GM23338 (cell line): ENCODE results near the gene VWA3B. TPM values are rescaled to one million over a fixed set of nuclear protein-coding genes. Genes with fewer than 3 reads are reported as not detected.

Source experiments
- ATAC-seq: fragments of 200-7000 bp; cut with Tn5 transposase; 3 replicates; pipeline ENCODE4 v1.9.1; 2020
- DNase-seq: peaks from one replicate; pipeline ENCODE4 v3.0.0-alpha.2; 2015; ENCODE audit warnings: low spot score
- H2AFZ ChIP-seq: fragments of 200-600 bp; sonication (generic); 2 replicates; pipeline ENCODE4 v1.8.0; 2016; ENCODE audit warnings: antibody characterized with exemption, mild to moderate bottlenecking, moderate library complexity
- H3F3A ChIP-seq: fragments of 200-600 bp; sonication (generic); replicated peaks from 2 replicates; pipeline ENCODE4 v1.8.0; 2017; ENCODE audit warnings: antibody characterized with exemption, mixed run types, low read depth
- H3K27ac ChIP-seq: fragments of 200-600 bp; sonication (generic); 2 replicates; pipeline ENCODE4 v1.6.1; 2016; ENCODE audit warnings: low read depth
- H3K27me3 ChIP-seq: fragments of 200-600 bp; sonication (generic); 2 replicates; pipeline ENCODE4 v1.8.0; 2016; ENCODE audit warnings: mild to moderate bottlenecking, mixed run types, moderate library complexity; ENCODE audit not compliant: insufficient read depth
- H3K36me3 ChIP-seq: fragments of 200-600 bp; sonication (generic); 2 replicates; pipeline ENCODE4 v1.8.0; 2016; ENCODE audit warnings: mild to moderate bottlenecking; ENCODE audit not compliant: insufficient read depth
- H3K4me1 ChIP-seq: fragments of 200-600 bp; sonication (generic); 2 replicates; pipeline ENCODE4 v1.8.0; 2016; ENCODE audit warnings: mild to moderate bottlenecking, moderate library complexity; ENCODE audit not compliant: insufficient read depth
- H3K4me2 ChIP-seq: fragments of 200-600 bp; sonication (generic); 2 replicates; pipeline ENCODE4 v1.7.1; 2017; ENCODE audit warnings: mixed run types
- H3K4me3 ChIP-seq: fragments of 200-600 bp; sonication (generic); 2 replicates; pipeline ENCODE4 v1.6.1; 2016; ENCODE audit warnings: mixed run types
- H3K79me2 ChIP-seq: fragments of 200-600 bp; sonication (generic); replicated peaks from 2 replicates; pipeline ENCODE4 v1.8.0; 2017; ENCODE audit warnings: mild to moderate bottlenecking; ENCODE audit not compliant: insufficient read depth
- H3K9me2 ChIP-seq: fragments of 200-600 bp; sonication (generic); 2 replicates; pipeline ENCODE4 v1.8.0; 2017; ENCODE audit not compliant: insufficient read depth
- H4K20me1 ChIP-seq: fragments of 200-600 bp; sonication (generic); replicated peaks from 2 replicates; pipeline ENCODE4 v1.8.0; 2017; ENCODE audit warnings: mild to moderate bottlenecking; ENCODE audit not compliant: insufficient read depth
- H3K27ac Mint-ChIP-seq: 2 replicates; pipeline ENCODE4 v1.8.0; 2020; ENCODE audit warnings: inconsistent platforms, mild to moderate bottlenecking, moderate library complexity, mixed read lengths
- H3K27me3 Mint-ChIP-seq: 3 replicates; pipeline ENCODE4 v1.8.0; 2022; ENCODE audit warnings: low read depth, mild to moderate bottlenecking, moderate library complexity, mixed read lengths, inconsistent platforms; ENCODE audit not compliant: insufficient read depth, poor library complexity
- H3K36me3 Mint-ChIP-seq: 3 replicates; pipeline ENCODE4 v1.8.0; 2021; ENCODE audit warnings: low read depth, mild to moderate bottlenecking, inconsistent platforms, moderate library complexity, mixed read lengths
- H3K4me1 Mint-ChIP-seq: 3 replicates; pipeline ENCODE4 v1.8.0; 2020; ENCODE audit warnings: mild to moderate bottlenecking, inconsistent platforms, mixed read lengths
- H3K4me3 Mint-ChIP-seq: 3 replicates; pipeline ENCODE4 v1.8.0; 2021; ENCODE audit warnings: moderate library complexity, mild to moderate bottlenecking, inconsistent platforms, mixed read lengths
- H3K9me3 Mint-ChIP-seq: 3 replicates; pipeline ENCODE4 v1.8.0; 2020; ENCODE audit warnings: moderate library complexity, mild to moderate bottlenecking, inconsistent platforms, mixed read lengths
- CREB1 ChIP-seq: fragments of 250-450 bp; sonication (Bioruptor Pico); IDR thresholded peaks from 2 replicates; pipeline ENCODE4 v1.5.0; 2020; ENCODE audit warnings: low read depth, mild to moderate bottlenecking, moderate library complexity
- ETS1 ChIP-seq: IDR thresholded peaks from 2 replicates; pipeline ENCODE4 v1.6.1; 2016; ENCODE audit warnings: antibody characterized with exemption
- EZH2 ChIP-seq: fragments of 200-600 bp; sonication (generic); IDR thresholded peaks from one replicate; pipeline ENCODE4 v1.8.0; 2017; ENCODE audit warnings: antibody characterized with exemption, mild to moderate bottlenecking, low read depth; ENCODE audit not compliant: unreplicated experiment
- EZH2phosphoT487 ChIP-seq: fragments of 200-600 bp; sonication (generic); IDR thresholded peaks from one replicate; pipeline ENCODE4 v1.8.1; 2018; ENCODE audit warnings: antibody characterized with exemption; ENCODE audit not compliant: unreplicated experiment
- NANOG ChIP-seq: IDR thresholded peaks from 2 replicates; pipeline ENCODE4 v1.6.1; 2016; ENCODE audit warnings: antibody characterized with exemption, borderline replicate concordance
- POLR2AphosphoS5 ChIP-seq: IDR thresholded peaks from 2 replicates; pipeline ENCODE4 v1.6.1; 2016; ENCODE audit warnings: antibody characterized with exemption, low read depth
- STAT1 ChIP-seq: IDR thresholded peaks from one replicate; pipeline ENCODE4 v1.6.1; 2016; ENCODE audit warnings: antibody characterized with exemption; ENCODE audit not compliant: unreplicated experiment
- ZNF114 ChIP-seq: fragments of 250-450 bp; sonication (Bioruptor Pico); IDR thresholded peaks from 2 replicates; pipeline ENCODE4 v1.5.0; 2020; ENCODE audit warnings: mild to moderate bottlenecking, moderate library complexity
- ZNF331 ChIP-seq: fragments of 250-450 bp; sonication (Bioruptor Pico); IDR thresholded peaks from 2 replicates; pipeline ENCODE4 v1.5.0; 2020; ENCODE audit warnings: low read depth, mild to moderate bottlenecking, moderate library complexity
- polyA plus RNA-seq: library from polyadenylated mRNA; unstranded; fragments of >200 nt; fragmentation: Nextera tagmentation; extraction: Ambion mirVana; gene quantifications from 2 replicates; pipeline ENCODE4 v1.2.1, GENCODE V29; 2016
- total RNA-seq: library from RNA; depleted of rRNA; stranded (reverse); fragments of >200 nt; shearing (Covaris generic); gene quantifications from 2 replicates; pipeline ENCODE4 v1.2.3, GENCODE V29; 2014
- TF ChIP-seq, protein P1 (sequence below): IDR thresholded peaks from one replicate; pipeline ENCODE4 v1.6.1; 2018; ENCODE audit warnings: antibody characterized with exemption; ENCODE audit not compliant: unreplicated experiment

VWA3B gene
- total and polyA plus RNA-seq, 2 experiments from 2014 or later = not detected

DNA sequence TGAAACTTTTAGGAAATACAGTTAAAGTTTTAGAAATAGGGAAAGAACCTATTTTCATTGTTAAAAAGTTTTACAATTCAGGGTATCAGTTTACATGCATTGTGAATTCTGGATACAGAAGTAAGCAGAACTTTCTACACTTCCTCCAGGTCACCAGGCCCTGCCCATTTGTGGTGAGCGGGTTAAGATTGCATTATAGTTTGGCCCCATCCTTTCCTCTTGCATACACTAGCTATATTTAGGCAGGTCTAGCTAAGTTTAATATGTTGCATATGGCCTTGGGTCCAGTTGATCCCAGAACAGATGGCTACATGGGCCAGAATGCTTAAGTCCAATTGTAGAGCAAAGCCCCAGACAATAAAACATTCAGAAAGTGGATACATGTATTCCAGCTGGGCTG is 4.8 kb downstream of the VWA3B start (continued):
- no peak for TF ChIP-seq NANOG
- no peak for TF ChIP-seq CREB1 (CRISPR knock-in tag)
- TF ChIP-seq POLR2AphosphoS5 = no peak
- no peak for TF ChIP-seq ETS1
- TF ChIP-seq ZNF114 (CRISPR knock-in tag) = no peak
- TF ChIP-seq EZH2phosphoT487 = no peak
- no peak for TF ChIP-seq ZNF331 (CRISPR knock-in tag)

- peaks cover 11% of the 10 kb centered on the region for H3K27me3 ChIP-seq
- ATAC-seq (no peak), DNase-seq (no peak)
- H3K36me3 ChIP-seq = no peaks in the 10 kb centered on the region
- H3K36me3 Mint-ChIP-seq = no peaks in the 10 kb centered on the region
- H3K27me3 Mint-ChIP-seq = peaks cover 8% of the 10 kb centered on the region
- H3K4me3 Mint-ChIP-seq = no peak overlapping the region
- no peak for TF ChIP-seq EZH2phosphoT487
- no peak for TF ChIP-seq EZH2
- TF ChIP-seq NANOG = no peak
- H3K79me2 ChIP-seq = no peaks in the 10 kb centered on the region
- no peaks in the 10 kb centered on the region for H3K4me1 ChIP-seq
- no peak overlapping the region for H2AFZ ChIP-seq
- H3K9me3 Mint-ChIP-seq = peaks cover 12% of the 10 kb centered on the region; the same call in 2 of the 3 replicates
- 0 out of 3 replicates have a peak, but pooled peaks cover 4% of the 10 kb centered on the region for H3K4me1 Mint-ChIP-seq
- no peak overlapping the region for H3K4me3 ChIP-seq
- no peak overlapping the region for H3K27ac ChIP-seq
- H3F3A ChIP-seq = no peaks in the 10 kb centered on the region
- no peaks in the 10 kb centered on the region for H4K20me1 ChIP-seq
- peaks cover 11% of the 10 kb centered on the region; the same call in 1 of the 2 replicates for H3K9me2 ChIP-seq
- no peak overlapping the region for H3K27ac Mint-ChIP-seq
- H3K4me2 ChIP-seq = no peak overlapping the region
Observed at GRCh38 chr2:98093146-98093545, 6.2 kb downstream of the VWA3B start.

- H3K27me3 Mint-ChIP-seq = peaks cover 7% of the 10 kb centered on the region
- no peak overlapping the region for H3K27ac ChIP-seq
- H3K27ac Mint-ChIP-seq = no peak overlapping the region
- DNase-seq (no peak), ATAC-seq (no peak)
- H3K27me3 ChIP-seq = peaks cover 6% of the 10 kb centered on the region; the same call in 1 of the 2 replicates
- no peak overlapping the region for H3K4me3 Mint-ChIP-seq
- H3K36me3 Mint-ChIP-seq = no peaks in the 10 kb centered on the region
- H3K9me2 ChIP-seq = peaks cover 11% of the 10 kb centered on the region; the same call in 1 of the 2 replicates
- no peak overlapping the region for H3K4me3 ChIP-seq
- no peak overlapping the region for H3K4me2 ChIP-seq
- 0 out of 3 replicates have a peak, but pooled peaks cover 4% of the 10 kb centered on the region for H3K4me1 Mint-ChIP-seq
- H3K36me3 ChIP-seq = no peaks in the 10 kb centered on the region
- H3K4me1 ChIP-seq = no peaks in the 10 kb centered on the region
- peaks cover 12% of the 10 kb centered on the region; the same call in 2 of the 3 replicates for H3K9me3 Mint-ChIP-seq
- no peak overlapping the region for H2AFZ ChIP-seq
- no peaks in the 10 kb centered on the region for H3F3A ChIP-seq
- H3K79me2 ChIP-seq = no peaks in the 10 kb centered on the region
- H4K20me1 ChIP-seq = no peaks in the 10 kb centered on the region
- TF ChIP-seq STAT1 = no peak
- TF ChIP-seq, protein P1, sequence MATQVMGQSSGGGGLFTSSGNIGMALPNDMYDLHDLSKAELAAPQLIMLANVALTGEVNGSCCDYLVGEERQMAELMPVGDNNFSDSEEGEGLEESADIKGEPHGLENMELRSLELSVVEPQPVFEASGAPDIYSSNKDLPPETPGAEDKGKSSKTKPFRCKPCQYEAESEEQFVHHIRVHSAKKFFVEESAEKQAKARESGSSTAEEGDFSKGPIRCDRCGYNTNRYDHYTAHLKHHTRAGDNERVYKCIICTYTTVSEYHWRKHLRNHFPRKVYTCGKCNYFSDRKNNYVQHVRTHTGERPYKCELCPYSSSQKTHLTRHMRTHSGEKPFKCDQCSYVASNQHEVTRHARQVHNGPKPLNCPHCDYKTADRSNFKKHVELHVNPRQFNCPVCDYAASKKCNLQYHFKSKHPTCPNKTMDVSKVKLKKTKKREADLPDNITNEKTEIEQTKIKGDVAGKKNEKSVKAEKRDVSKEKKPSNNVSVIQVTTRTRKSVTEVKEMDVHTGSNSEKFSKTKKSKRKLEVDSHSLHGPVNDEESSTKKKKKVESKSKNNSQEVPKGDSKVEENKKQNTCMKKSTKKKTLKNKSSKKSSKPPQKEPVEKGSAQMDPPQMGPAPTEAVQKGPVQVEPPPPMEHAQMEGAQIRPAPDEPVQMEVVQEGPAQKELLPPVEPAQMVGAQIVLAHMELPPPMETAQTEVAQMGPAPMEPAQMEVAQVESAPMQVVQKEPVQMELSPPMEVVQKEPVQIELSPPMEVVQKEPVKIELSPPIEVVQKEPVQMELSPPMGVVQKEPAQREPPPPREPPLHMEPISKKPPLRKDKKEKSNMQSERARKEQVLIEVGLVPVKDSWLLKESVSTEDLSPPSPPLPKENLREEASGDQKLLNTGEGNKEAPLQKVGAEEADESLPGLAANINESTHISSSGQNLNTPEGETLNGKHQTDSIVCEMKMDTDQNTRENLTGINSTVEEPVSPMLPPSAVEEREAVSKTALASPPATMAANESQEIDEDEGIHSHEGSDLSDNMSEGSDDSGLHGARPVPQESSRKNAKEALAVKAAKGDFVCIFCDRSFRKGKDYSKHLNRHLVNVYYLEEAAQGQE = no peak
Observed at GRCh38 chr2:98093611-98094010, 6.6 kb downstream of the VWA3B start.
